ENCODE measurements around the gene RPL22L1.

DNA sequence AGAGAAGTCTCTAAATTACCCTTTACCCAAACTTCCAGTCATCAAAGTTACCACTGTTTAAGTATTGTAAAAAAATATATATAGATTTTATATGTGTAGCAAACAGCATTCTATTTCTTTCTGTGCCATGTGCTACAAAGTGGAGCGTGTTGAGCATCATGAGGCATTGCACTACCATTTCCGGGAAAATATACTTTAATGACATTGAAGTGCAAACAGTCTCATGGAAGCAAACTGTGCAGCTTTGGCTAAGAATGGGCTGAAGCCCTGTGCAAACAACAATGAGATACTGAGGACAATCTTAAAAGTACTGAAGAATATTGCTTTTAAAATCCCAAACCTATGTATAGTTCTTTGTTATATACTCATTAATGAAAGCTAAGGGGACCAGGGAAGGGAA is 6.5 kb upstream of the RPL22L1 start:
- TF ChIP-seq CSDC2 (CRISPR knock-in tag; IDR thresholded peaks at IDR 0.05) = no peak
- no peak for TF ChIP-seq ISL1 (CRISPR knock-in tag; IDR thresholded peaks at IDR 0.05)
- TF ChIP-seq, protein P1, sequence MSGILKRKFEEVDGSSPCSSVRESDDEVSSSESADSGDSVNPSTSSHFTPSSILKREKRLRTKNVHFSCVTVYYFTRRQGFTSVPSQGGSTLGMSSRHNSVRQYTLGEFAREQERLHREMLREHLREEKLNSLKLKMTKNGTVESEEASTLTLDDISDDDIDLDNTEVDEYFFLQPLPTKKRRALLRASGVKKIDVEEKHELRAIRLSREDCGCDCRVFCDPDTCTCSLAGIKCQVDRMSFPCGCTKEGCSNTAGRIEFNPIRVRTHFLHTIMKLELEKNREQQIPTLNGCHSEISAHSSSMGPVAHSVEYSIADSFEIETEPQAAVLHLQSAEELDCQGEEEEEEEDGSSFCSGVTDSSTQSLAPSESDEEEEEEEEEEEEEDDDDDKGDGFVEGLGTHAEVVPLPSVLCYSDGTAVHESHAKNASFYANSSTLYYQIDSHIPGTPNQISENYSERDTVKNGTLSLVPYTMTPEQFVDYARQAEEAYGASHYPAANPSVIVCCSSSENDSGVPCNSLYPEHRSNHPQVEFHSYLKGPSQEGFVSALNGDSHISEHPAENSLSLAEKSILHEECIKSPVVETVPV (CRISPR knock-in tag; IDR thresholded peaks at IDR 0.05) = no peak
- TF ChIP-seq, protein P2, sequence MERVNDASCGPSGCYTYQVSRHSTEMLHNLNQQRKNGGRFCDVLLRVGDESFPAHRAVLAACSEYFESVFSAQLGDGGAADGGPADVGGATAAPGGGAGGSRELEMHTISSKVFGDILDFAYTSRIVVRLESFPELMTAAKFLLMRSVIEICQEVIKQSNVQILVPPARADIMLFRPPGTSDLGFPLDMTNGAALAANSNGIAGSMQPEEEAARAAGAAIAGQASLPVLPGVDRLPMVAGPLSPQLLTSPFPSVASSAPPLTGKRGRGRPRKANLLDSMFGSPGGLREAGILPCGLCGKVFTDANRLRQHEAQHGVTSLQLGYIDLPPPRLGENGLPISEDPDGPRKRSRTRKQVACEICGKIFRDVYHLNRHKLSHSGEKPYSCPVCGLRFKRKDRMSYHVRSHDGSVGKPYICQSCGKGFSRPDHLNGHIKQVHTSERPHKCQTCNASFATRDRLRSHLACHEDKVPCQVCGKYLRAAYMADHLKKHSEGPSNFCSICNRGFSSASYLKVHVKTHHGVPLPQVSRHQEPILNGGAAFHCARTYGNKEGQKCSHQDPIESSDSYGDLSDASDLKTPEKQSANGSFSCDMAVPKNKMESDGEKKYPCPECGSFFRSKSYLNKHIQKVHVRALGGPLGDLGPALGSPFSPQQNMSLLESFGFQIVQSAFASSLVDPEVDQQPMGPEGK (CRISPR knock-in tag; IDR thresholded peaks at IDR 0.05; ENCODE audit: borderline replicate concordance) = no peak
- no peak for TF ChIP-seq ZFP30 (CRISPR knock-in tag; IDR thresholded peaks at IDR 0.05)
- no peak for TF ChIP-seq TCF4 (CRISPR knock-in tag; IDR thresholded peaks at IDR 0.05; ENCODE audit: borderline replicate concordance)
- TF ChIP-seq ZC3H10 (CRISPR knock-in tag; IDR thresholded peaks at IDR 0.05) = no peak
- TF ChIP-seq, protein P3, sequence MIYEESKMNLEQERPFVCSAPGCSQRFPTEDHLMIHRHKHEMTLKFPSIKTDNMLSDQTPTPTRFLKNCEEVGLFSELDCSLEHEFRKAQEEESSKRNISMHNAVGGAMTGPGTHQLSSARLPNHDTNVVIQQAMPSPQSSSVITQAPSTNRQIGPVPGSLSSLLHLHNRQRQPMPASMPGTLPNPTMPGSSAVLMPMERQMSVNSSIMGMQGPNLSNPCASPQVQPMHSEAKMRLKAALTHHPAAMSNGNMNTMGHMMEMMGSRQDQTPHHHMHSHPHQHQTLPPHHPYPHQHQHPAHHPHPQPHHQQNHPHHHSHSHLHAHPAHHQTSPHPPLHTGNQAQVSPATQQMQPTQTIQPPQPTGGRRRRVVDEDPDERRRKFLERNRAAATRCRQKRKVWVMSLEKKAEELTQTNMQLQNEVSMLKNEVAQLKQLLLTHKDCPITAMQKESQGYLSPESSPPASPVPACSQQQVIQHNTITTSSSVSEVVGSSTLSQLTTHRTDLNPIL (CRISPR knock-in tag; IDR thresholded peaks at IDR 0.05; ENCODE audit: low read depth) = no peak
